HUDEP-2 (cell line): ENCODE data around the gene FAM193B.

Source experiments
- DNase-seq, 76 experiments: peaks; one replicate each; lab custom pipeline; 2025; ENCODE audit not compliant: unreplicated experiment in 76 of 76; lab: John Stamatoyannopoulos, UW

FAM193B gene

GRCh38 chr5:177473443-177474001 is 80.8 kb downstream of the FAM193B start, which contains the start of gene DBN1:
Gene DBN1, minus strand, starts transcription at chr5:177473634. Its CDS starts 113 bp downstream, at chr5:177473521.
- DNase-seq, result peak in 1 of 76 experiments; percentile 28

- no peak for DNase-seq
Measured at GRCh38 chr5:177472460-177473442, 81.6 kb downstream of the FAM193B start.

- DNase-seq, result peak in 1 of 76 experiments; percentile 23
Measured at GRCh38 chr5:177471610-177472356, 82.6 kb downstream of the FAM193B start.

GRCh38 chr5:177470759-177471536 is 83.4 kb downstream of the FAM193B start:
- DNase-seq, result no peak
